ENCODE measurements around the gene UNC5C.

DNA sequence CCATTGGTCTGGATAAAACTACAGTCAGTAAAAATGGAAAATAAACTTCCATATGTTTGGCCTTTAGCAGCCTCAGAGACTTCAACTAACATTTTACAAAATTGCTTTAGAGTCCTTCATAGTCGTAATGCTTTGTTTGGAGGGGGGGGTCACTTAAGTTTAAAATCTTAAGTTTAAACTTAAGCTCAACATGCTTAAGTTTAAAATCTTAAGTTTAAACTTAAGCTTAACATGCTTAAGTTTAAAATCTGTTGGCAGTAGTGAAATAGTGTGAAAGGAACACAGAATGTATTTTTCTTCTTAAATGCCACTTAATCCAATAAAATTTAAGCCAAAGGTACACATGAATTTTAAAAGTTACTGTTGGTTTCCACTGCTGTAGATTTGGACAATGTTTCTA, 45.9 kb upstream of the UNC5C start:
- no peak for TF ChIP-seq EZH2 (IDR thresholded peaks at IDR 0.05; ENCODE audit: low read length)
- TF ChIP-seq, protein P1, sequence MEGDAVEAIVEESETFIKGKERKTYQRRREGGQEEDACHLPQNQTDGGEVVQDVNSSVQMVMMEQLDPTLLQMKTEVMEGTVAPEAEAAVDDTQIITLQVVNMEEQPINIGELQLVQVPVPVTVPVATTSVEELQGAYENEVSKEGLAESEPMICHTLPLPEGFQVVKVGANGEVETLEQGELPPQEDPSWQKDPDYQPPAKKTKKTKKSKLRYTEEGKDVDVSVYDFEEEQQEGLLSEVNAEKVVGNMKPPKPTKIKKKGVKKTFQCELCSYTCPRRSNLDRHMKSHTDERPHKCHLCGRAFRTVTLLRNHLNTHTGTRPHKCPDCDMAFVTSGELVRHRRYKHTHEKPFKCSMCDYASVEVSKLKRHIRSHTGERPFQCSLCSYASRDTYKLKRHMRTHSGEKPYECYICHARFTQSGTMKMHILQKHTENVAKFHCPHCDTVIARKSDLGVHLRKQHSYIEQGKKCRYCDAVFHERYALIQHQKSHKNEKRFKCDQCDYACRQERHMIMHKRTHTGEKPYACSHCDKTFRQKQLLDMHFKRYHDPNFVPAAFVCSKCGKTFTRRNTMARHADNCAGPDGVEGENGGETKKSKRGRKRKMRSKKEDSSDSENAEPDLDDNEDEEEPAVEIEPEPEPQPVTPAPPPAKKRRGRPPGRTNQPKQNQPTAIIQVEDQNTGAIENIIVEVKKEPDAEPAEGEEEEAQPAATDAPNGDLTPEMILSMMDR (optimal IDR thresholded peaks at IDR 0.05 in 1 of 3, IDR thresholded peaks at IDR 0.05 in 1 of 3, conservative IDR thresholded peaks at IDR 0.05 in 1 of 3; ENCODE audit: extremely low read depth in 1 of 3, insufficient read depth in 2 of 3, low read length in 3 of 3) = no peak

Measured in keratinocyte (primary cell).